Measurements from ENCODE around the gene MACROD1.

DNA sequence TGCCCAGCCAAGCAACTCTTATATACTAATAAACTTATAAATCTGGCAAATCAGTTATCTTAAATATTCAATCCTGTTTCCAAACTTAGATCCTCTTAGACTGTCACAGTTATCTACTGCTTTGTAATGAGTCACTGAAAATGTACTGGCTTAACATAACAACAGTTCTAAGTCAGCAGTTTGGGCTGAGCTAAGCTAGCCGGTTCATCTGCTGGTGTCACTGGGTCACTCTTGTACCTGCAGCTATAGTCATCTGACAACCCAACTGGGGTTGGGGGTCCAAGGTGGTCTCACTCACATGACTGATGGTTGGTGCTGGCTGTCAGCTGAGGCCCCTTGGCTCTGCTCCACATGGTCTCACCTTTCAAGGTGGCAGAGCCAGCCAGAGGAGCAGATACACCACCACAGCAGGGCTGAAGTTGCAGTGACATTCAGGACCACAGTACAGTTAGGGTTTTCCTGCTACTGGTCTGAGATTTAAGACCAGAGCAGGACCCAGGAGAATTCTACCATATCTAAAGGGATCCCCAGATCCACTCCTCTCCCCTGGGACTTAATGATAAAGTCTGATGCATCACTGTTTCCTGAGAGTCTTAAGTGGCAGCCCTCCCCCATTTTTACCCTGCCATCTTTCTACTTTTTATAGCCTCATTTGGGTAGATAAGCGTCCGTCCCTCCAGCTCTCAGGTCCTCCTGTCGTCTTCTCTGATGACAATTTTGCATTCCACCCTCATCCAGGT, 7.9 kb upstream of the MACROD1 start:
- TF ChIP-seq EZH2 (IDR thresholded peaks at IDR 0.05; ENCODE audit: insufficient read depth, poor library complexity, severe bottlenecking) = no peak
- no peak for TF ChIP-seq EZH2phosphoT487 (IDR thresholded peaks at IDR 0.05; ENCODE audit: insufficient read depth, low read depth)

All from GM23248 (cell line).